K562 (cell line): ENCODE data around the gene LAMA2. TPM values are rescaled to one million over a fixed set of nuclear protein-coding genes. Genes with fewer than 3 reads are reported as not detected.

Experiments
- ELF1 ChIP-seq: fragments of 200-800 bp; sonication (Bioruptor generic); IDR thresholded peaks from 2 replicates; pipeline ENCODE4 v1.6.1; 2016; ENCODE audit warnings: missing genetic modification characterization, missing compliant biosample characterization
- EWSR1 ChIP-seq: fragments of 450-650 bp; IDR thresholded peaks from 2 replicates; pipeline ENCODE4 v1.6.1; 2018; ENCODE audit warnings: borderline replicate concordance, mild to moderate bottlenecking, low read depth, moderate library complexity; ENCODE audit not compliant: partially characterized antibody
- HES1 ChIP-seq: fragments of 450-650 bp; IDR thresholded peaks from 2 replicates; pipeline ENCODE4 v1.6.1; 2016; ENCODE audit warnings: low read depth, mild to moderate bottlenecking, moderate library complexity
- PURB ChIP-seq: sonication (generic); formaldehyde crosslinking; IDR thresholded peaks from 2 replicates; pipeline ENCODE4 v1.9.0; 2021; ENCODE audit warnings: low read depth, mild to moderate bottlenecking, missing genetic modification reagents
- SAP30 ChIP-seq: fragments of 200-600 bp; sonication (generic); IDR thresholded peaks from 2 replicates; pipeline ENCODE4 v1.6.1; 2012; ENCODE audit warnings: borderline replicate concordance, low read depth, mild to moderate bottlenecking, moderate library complexity, low read length, control low read depth, inconsistent platforms; ENCODE audit not compliant: insufficient read depth, poor library complexity, severe bottlenecking
- TBL1XR1 ChIP-seq, 2 experiments: IDR thresholded peaks; 2 replicates each; pipeline ENCODE4 v1.6.1; 2012; ENCODE audit warnings: improper control_type of control experiment in 2 of 2, low read length in 2 of 2, mild to moderate bottlenecking in 1 of 2
- ZBTB40 ChIP-seq, 2 experiments: fragments of 450-650 bp in 1 of 2; sonication (generic) in 1 of 2; formaldehyde crosslinking in 1 of 2; IDR thresholded peaks; 2 replicates each; pipeline versions ENCODE4 v1.7.1 to v1.9.0; 2016 to 2022; ENCODE audit warnings: inconsistent platforms in 1 of 2, mild to moderate bottlenecking in 1 of 2, missing genetic modification reagents in 1 of 2
- ZFP36 ChIP-seq: fragments of 150-350 bp; IDR thresholded peaks from 2 replicates; pipeline ENCODE4 v1.6.1; 2018; ENCODE audit warnings: low read length, low read depth; ENCODE audit not compliant: partially characterized antibody
- ZNF449 ChIP-seq: fragments of 250-450 bp; sonication (Bioruptor Pico); IDR thresholded peaks from 2 replicates; pipeline ENCODE4 v1.8.0; 2022; ENCODE audit warnings: moderate library complexity, mild to moderate bottlenecking, inconsistent platforms
- ZNF507 ChIP-seq: conservative IDR thresholded peaks from 2 replicates; pipeline ENCODE4 v1.6.1; 2017; ENCODE audit warnings: missing genetic modification characterization, missing compliant biosample characterization
- polyA plus RNA-seq, 8 experiments: library from polyadenylated mRNA; depleted of rRNA in 4 of 8; stranded (reverse) in 5 of 8; unstranded in 3 of 8; fragments of >200 nt; fragmentation: Nextera tagmentation in 2 of 8; fragmentation: Illumina TruSeq in 1 of 8; extraction: Ambion mirVana in 2 of 8; extraction: Trizol in 1 of 8; gene quantifications; 2 replicates each; pipeline versions ENCODE4 v1.2.1 to v1.2.3, GENCODE V29; 2011 to 2014; ENCODE audit warnings: inconsistent platforms in 1 of 8, missing spikeins in 1 of 8
- total RNA-seq, 7 experiments: library from RNA; depleted of rRNA in 6 of 7; stranded (reverse); fragments of >200 nt in 6 of 7; fragmentation: Illumina TruSeq in 2 of 7; extraction: Trizol in 2 of 7; gene quantifications; 2 replicates each; pipeline versions ENCODE4 v1.2.1 to v1.2.3, GENCODE V29; 2011 to 2021; ENCODE audit warnings: low replicate concordance in 1 of 7
- TF ChIP-seq, protein P1 (sequence below): sonication (generic); formaldehyde crosslinking; IDR thresholded peaks from 2 replicates; pipeline ENCODE4 v1.8.1; 2023; ENCODE audit warnings: mild to moderate bottlenecking, missing genetic modification reagents

Gene LAMA2
- total and polyA plus RNA-seq, 9 of the 15 experiments (the other 6 are each of a cell fraction or from before 2014, with no cell fraction given), result 0.04 to 1.5 (median 0.36) TPM

DNA sequence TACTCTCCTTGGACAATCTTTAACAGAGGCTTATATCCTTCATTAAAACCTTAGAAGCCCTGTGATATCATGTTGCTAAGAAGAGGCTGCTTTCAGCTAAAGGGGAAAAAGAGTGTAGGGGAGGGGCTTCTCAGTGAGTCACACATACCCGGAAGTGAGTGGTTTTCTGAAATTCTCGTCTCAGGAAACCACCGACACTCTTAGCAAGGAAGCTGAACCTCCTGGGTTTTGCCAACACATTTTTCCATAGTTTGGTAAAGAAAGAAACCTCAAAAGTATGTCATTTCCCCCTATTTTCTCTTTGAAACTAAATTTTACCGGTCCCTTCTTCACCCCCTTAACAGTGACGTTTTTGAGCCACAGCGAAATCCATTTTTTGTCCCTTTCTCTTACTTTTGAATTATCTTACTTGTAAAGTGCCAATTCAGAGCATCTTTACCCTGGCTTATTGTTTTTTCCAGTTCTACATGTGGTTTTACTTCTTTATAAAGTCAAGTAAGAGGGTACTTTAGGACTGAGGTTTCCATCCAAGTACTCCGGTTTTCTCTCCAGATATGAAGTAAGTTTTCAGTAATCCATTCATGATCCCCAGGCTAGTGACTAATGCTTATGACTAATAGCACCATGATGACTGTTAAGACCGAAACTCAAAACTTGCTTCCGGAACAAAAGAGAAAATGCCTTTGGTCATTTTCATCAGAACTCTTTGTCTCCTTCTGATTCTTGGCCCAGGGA lies 607.8 kb downstream of the LAMA2 start (continued):
- peak; percentile 45; the same call in 1 of the 2 replicates for TF ChIP-seq ZBTB40 (IDR thresholded peaks at IDR 0.05)
- no peak for TF ChIP-seq ZBTB40 (CRISPR knock-in tag; IDR thresholded peaks at IDR 0.05)
- no peak for TF ChIP-seq TBL1XR1 (IDR thresholded peaks at IDR 0.05; ENCODE audit: low read length in 2 of 2)
- TF ChIP-seq EWSR1, result no peak
- TF ChIP-seq ELF1, result peak; percentile 79
- TF ChIP-seq ZFP36, result no peak
- no peak for TF ChIP-seq ZNF449 (CRISPR knock-in tag)
- TF ChIP-seq ZNF507 (tag), result no peak
- TF ChIP-seq, protein P1, sequence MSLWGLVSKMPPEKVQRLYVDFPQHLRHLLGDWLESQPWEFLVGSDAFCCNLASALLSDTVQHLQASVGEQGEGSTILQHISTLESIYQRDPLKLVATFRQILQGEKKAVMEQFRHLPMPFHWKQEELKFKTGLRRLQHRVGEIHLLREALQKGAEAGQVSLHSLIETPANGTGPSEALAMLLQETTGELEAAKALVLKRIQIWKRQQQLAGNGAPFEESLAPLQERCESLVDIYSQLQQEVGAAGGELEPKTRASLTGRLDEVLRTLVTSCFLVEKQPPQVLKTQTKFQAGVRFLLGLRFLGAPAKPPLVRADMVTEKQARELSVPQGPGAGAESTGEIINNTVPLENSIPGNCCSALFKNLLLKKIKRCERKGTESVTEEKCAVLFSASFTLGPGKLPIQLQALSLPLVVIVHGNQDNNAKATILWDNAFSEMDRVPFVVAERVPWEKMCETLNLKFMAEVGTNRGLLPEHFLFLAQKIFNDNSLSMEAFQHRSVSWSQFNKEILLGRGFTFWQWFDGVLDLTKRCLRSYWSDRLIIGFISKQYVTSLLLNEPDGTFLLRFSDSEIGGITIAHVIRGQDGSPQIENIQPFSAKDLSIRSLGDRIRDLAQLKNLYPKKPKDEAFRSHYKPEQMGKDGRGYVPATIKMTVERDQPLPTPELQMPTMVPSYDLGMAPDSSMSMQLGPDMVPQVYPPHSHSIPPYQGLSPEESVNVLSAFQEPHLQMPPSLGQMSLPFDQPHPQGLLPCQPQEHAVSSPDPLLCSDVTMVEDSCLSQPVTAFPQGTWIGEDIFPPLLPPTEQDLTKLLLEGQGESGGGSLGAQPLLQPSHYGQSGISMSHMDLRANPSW (CRISPR knock-in tag), result no peak
- no peak for TF ChIP-seq HES1
- no peak for TF ChIP-seq PURB (CRISPR knock-in tag)
- no peak for TF ChIP-seq SAP30
